ENCODE measurements around the gene ZNF778. TPM values are rescaled to one million over a fixed set of nuclear protein-coding genes. Genes with fewer than 3 reads are reported as not detected.

Gene ZNF778
- total RNA-seq, 1 donor from 2014 or later: 8.1 TPM

DNA sequence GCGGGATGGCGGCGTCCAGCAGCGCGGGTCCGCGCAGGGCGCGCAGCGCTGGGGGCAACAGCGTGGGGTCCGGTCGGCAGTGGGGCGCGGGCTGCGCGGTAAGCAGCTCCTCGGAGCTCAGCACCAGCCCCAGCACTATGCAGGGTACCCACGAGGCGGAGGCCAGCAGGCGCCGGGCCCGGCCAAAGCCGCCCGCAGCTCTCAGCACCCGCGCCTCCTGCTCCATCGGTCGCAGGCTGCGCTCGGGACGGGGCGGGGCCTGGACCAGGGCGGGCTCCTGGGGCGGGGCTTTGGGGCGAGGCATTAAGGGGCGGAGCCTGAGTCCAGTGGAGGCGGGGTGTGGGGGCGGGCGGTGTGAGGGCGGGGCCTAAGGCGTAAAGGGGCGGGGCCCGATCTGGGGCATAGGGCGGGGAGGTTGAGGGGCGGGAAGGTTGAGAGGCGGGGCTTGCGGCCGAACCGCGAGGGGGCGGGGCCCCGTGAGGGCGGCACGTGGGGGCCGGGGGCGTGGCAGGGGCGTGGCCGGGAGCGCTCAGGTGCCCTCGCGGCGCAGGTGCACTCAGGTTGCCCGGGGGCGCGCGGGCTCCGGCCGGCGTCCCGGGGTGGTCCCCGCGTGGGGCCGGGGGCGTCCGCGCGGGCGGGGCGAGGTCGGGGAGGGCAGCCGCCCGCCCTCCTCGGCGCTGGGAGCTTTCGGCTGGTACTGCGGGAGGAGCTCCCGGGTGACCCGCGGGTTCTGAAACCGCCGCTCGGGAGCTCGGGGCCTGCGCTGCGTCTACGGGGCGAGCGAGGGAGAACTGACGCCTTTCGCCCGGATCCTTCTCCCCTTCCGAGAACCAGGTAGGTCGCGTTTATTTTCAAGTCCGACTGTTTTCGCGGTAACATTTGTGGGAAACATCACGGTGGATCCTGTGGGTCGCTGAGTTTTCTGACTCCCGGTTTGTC lies 15.8 kb upstream of the ZNF778 start:
- Mint-ChIP-seq H3K4me1 (ENCODE audit: low read depth) (no peaks in the 10 kb centered on the region), H3K27ac (no peak overlapping the region), H3K9me3 (no peaks in the 10 kb centered on the region), H3K27me3 (ENCODE audit: insufficient read depth) (peaks cover 40% of the 10 kb centered on the region), H3K36me3 (ENCODE audit: low read depth) (no peaks in the 10 kb centered on the region), H3K4me3 (peak overlapping the region; percentile 59)
- peak; percentile 74 for DNase-seq (ENCODE audit: low spot score)
- intact Hi-C loops (cut with micrococcal nuclease): loop anchor here (1.0 to 2.0 kb wide), 4 partner anchors 8 to 45 kb away; partner anchors contain the start of genes CDH15 and ZNF778

DNA sequence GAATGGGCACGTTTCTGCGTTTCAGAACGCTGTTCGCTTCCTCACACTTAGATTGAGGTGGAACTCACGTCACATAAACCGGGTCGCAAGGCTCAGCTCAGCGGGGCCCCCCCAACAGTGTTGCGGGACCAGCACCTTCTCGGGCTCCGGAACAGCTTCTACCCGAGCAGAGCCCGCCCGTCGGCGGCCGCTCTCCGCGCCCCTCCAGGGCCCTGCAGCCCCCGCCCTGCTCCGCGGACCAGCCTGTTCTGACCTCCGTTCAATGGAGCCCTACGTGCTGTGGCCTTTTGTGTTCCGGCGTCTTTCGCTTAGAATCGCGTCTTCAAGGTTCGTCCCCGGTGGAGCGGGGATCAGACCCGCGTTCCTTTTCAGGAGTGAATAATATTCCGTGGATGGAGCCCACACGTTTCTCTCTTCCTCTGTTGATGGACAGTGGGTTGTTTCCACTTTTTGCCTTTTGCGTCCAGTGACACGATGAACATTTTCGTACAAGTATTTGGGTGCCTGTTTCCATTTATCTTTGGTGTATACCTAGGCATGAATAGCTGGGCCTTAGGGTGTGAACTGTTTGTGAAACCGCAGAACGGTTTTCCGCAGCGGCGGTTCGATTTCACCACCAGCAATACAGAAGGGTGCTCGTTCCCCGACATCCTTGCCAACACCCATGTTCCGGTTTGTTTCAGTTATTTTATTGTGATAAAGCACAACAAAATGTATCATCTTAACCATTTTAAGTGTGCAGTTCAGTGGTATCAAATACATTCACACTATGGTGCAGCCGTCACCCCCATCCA lies 14.9 kb upstream of the ZNF778 start:
- H3K9me3 Mint-ChIP-seq: no peaks in the 10 kb centered on the region
- intact Hi-C loops (cut with micrococcal nuclease): no loop called here
- no peak for DNase-seq (ENCODE audit: low spot score)
- H3K36me3 Mint-ChIP-seq (ENCODE audit: low read depth): no peaks in the 10 kb centered on the region
- H3K27ac Mint-ChIP-seq: no peak overlapping the region
- H3K4me1 Mint-ChIP-seq (ENCODE audit: low read depth): no peaks in the 10 kb centered on the region
- peak overlapping the region; percentile 59 for H3K4me3 Mint-ChIP-seq
- H3K27me3 Mint-ChIP-seq (ENCODE audit: insufficient read depth): peaks cover 41% of the 10 kb centered on the region

DNA sequence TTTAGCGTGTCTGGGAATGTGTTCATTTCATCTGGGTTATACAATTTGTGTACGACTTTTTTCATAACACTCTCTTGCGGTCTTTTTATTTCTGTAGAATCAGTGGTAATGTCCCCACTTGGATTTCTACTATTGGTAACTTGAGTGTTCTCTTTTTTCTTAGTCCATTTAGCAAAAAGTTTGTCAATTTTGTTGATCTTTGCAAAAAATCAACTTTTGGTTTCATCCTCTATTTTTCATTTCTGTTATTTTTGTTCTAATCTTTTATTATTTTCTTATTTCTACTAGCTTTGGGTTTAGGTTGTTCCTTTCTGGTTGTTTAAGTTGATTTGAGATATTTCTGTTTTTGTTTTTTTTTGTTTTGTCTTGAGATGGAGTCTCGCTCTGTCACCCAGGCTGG lies 9.5 kb upstream of the ZNF778 start:
- intact Hi-C loops (cut with micrococcal nuclease): no loop called here
- Mint-ChIP-seq H3K27me3 (ENCODE audit: insufficient read depth) (peaks cover 28% of the 10 kb centered on the region), H3K4me3 (no peak overlapping the region), H3K27ac (no peak overlapping the region), H3K36me3 (ENCODE audit: low read depth) (no peaks in the 10 kb centered on the region), H3K9me3 (no peaks in the 10 kb centered on the region), H3K4me1 (ENCODE audit: low read depth) (no peaks in the 10 kb centered on the region)
- DNase-seq (ENCODE audit: low spot score): no peak

DNA sequence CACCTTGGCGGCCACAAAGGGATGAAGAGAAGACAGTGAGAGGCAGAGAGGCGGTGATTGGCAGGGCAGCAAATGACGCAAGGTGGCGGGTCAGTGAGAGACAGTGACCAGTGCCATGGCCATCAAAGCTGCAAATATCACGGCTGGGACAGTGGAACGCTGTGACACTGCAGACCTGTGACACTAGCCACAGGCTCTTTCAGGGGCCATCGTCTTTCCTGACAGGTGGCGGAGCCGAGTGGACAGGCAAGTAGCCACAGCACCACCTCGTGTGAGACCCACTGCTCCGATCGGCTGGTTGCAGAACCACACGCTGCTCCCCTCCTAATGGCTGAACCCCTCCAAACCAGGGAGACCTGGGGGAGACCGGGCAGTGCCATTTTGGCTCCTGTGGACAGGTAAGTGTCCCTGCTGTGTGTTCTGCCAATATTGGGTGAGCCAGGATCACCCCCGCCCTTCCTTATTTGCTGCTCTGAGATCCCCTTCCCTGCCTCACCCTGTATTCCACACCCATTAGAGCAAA lies 7.9 kb upstream of the ZNF778 start:
- Mint-ChIP-seq H3K4me3 (no peak overlapping the region), H3K9me3 (no peaks in the 10 kb centered on the region), H3K4me1 (ENCODE audit: low read depth) (no peaks in the 10 kb centered on the region), H3K27ac (no peak overlapping the region), H3K36me3 (ENCODE audit: low read depth) (no peaks in the 10 kb centered on the region), H3K27me3 (ENCODE audit: insufficient read depth) (peaks cover 13% of the 10 kb centered on the region)
- no peak for DNase-seq (ENCODE audit: low spot score)
- intact Hi-C loops (cut with micrococcal nuclease): loop anchor here (10.0 kb wide), 2 partner anchors 185 to 605 kb away; partner anchors contain the start of gene FANCA

DNA sequence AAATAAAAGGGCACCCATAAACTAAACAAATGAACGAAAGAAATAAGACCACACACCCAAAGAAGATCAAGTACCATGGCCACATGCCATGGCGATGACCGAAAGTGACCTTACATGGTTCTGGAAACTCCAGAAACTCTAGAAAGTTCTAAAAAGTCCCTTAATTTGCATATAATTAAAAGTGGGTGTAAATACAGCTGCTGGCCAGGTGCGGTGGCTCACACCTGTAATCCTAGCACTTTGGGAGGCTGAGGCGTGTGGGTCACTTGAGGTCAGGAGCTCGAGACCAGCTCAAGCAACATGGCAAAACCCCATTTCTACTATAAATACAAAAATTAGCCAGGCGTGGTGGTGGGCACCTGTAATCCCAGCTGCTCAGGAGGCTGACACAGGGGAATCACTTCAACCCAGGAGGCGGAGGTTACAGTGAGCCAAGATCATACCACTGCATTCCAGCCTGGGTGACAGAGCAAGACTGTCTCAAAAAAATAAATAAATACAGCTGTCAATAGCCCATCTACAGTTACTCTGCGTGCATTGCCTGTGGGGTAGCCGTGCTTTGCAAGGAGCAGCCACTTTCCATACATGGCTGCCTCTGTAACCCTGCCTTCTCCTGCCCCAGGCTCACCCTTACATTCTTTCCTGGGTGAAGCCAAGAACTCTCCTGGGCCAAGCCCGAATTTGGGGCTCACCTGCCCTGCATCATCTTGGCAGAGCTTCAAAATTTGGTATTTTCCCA lies 7.2 kb upstream of the ZNF778 start:
- Mint-ChIP-seq H3K4me1 (ENCODE audit: low read depth) (no peaks in the 10 kb centered on the region), H3K9me3 (no peaks in the 10 kb centered on the region), H3K27me3 (ENCODE audit: insufficient read depth) (peaks cover 7% of the 10 kb centered on the region), H3K27ac (no peak overlapping the region), H3K36me3 (ENCODE audit: low read depth) (no peaks in the 10 kb centered on the region), H3K4me3 (no peak overlapping the region)
- DNase-seq (ENCODE audit: low spot score): no peak
- intact Hi-C loops (cut with micrococcal nuclease): loop anchor here (10.0 kb wide), 2 partner anchors 186 to 604 kb away; partner anchors contain the start of gene FANCA

DNA sequence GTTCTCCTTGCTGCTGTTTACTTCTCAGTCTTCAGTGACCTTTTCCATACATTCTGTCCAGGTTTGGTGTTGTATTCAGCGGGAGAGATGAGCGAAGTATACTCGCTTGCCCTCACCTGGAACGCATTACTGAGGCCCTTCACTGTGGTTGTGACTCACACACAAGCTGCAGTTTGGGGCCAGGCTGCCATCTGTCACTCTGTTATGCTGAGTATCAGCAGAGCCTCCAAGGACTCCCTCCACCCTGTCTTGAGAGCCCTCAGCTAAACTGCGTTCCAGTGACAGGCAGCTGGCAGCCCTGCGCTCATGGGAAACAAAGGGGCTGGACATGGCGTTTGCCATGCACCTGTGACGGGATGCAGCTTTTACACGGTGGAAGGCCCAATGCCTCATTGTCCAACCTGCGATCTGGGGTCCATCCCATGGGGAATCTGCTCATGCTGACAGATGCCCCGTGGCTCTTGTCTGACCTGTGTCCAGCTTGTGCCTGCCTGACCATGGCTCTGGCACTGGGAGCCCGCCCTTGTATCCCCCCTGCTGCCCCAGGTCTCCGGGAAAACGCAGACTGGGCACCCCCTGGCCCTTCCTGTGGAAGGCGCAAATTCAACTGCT lies 6.5 kb upstream of the ZNF778 start:
- Mint-ChIP-seq H3K36me3 (ENCODE audit: low read depth) (no peaks in the 10 kb centered on the region), H3K27ac (no peak overlapping the region), H3K9me3 (no peaks in the 10 kb centered on the region), H3K4me3 (no peak overlapping the region), H3K4me1 (ENCODE audit: low read depth) (no peaks in the 10 kb centered on the region), H3K27me3 (ENCODE audit: insufficient read depth) (peaks cover 7% of the 10 kb centered on the region)
- DNase-seq (ENCODE audit: low spot score): no peak
- intact Hi-C loops (cut with micrococcal nuclease): loop anchor here (10.0 kb wide), 2 partner anchors 186 to 604 kb away; partner anchors contain the start of gene FANCA

DNA sequence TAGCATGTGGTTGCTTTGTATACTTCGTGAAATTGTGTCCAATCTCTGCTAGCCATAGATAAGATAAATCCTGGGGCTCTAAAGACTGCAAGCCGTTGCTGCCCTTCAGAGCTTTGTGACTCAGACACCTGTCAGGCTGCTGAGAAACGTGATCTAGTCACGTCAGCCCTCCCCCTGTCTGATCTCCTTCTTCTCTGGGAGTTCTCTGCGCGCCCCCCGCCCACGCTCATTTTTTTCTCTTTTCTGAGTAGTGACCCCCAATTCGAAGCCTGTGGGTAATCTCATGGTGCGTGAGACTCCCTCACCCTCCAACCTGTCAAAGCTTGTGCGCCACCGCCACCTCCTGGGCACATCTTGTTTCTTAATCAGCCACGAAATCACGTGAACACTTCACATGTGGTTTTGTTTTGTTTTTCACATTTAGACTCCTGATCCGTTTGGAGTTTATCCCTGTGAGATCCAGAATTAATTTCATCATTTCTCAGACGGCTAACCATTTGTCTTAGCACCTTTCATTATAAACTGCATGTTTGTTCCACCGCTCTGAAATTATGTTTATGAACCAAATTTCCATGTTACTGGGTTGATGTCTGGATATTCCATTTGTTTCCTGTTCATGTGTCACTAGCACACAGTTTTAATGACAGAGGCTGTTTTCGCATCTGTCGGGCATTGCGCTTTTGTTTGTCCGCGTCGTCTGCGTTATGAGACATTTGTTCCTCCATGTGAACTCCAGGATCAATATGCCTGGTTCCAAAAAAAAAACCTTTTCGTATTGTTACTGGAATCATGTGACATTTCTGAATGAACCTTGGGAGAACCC lies 977 bp upstream of the ZNF778 start:
- DNase-seq (ENCODE audit: low spot score): peak; percentile 71
- Mint-ChIP-seq H3K4me1 (ENCODE audit: low read depth) (peaks cover 12% of the 10 kb centered on the region), H3K9me3 (no peaks in the 10 kb centered on the region), H3K4me3 (peak overlapping the region; percentile 63), H3K36me3 (ENCODE audit: low read depth) (peaks cover 3% of the 10 kb centered on the region), H3K27ac (peak overlapping the region; percentile 16), H3K27me3 (ENCODE audit: insufficient read depth) (no peaks in the 10 kb centered on the region)
- intact Hi-C loops (cut with micrococcal nuclease): loop anchor here (1.0 to 10.0 kb wide), 16 partner anchors 16 to 646 kb away; partner anchors contain the start of genes CDH15, CDT1, FANCA and SLC22A31

DNA sequence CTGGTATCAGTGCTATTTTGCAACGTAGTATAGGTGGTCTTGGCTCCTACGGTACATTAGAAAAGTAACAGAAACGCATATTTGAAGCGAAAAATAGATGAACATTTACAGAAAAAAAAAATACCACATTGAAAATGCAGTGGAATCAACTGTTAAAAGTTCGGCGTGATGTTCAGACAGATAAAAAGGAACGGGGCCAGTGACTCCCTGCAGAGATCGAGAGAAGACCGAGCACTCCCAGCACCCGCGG lies 440 bp upstream of the ZNF778 start:
- Mint-ChIP-seq H3K4me3 (peak overlapping the region; percentile 63), H3K27me3 (ENCODE audit: insufficient read depth) (no peaks in the 10 kb centered on the region), H3K36me3 (ENCODE audit: low read depth) (peaks cover 5% of the 10 kb centered on the region), H3K9me3 (no peaks in the 10 kb centered on the region), H3K4me1 (ENCODE audit: low read depth) (peaks cover 12% of the 10 kb centered on the region), H3K27ac (peak overlapping the region; percentile 16)
- no peak for DNase-seq (ENCODE audit: low spot score)
- intact Hi-C loops (cut with micrococcal nuclease): loop anchor here (1.0 to 10.0 kb wide), 11 partner anchors 16 to 646 kb away; partner anchors contain the start of genes CDT1, FANCA, SLC22A31 and ZC3H18

DNA sequence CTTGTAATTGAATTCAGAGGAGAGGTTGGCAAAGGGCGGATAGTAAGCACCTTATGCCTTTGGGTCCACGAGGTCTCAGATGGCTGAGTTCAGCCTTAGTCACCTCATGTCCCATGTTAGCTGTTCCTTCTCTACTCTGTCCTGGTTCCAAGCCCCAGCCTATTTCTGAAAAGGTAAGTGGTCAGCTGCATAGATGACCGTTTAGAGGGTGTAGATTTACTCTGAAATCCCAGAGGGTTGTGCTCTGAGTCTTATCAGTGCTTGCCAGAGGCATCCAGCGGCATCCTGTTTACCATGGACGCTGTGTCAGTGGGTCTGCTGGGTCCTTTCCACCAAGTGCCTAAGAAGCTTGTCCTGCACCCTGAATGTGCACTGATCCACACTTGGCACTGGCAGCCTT lies 1.9 kb downstream of the ZNF778 start:
- intact Hi-C loops (cut with micrococcal nuclease): loop anchor here (5.0 to 10.0 kb wide), 4 partner anchors 122 to 595 kb away; partner anchors contain the start of gene FANCA
- Mint-ChIP-seq H3K27ac (no peak overlapping the region), H3K36me3 (ENCODE audit: low read depth) (peaks cover 14% of the 10 kb centered on the region), H3K27me3 (ENCODE audit: insufficient read depth) (no peaks in the 10 kb centered on the region), H3K4me1 (ENCODE audit: low read depth) (peaks cover 12% of the 10 kb centered on the region), H3K9me3 (no peaks in the 10 kb centered on the region), H3K4me3 (peak overlapping the region; percentile 63)
- no peak for DNase-seq (ENCODE audit: low spot score)

DNA sequence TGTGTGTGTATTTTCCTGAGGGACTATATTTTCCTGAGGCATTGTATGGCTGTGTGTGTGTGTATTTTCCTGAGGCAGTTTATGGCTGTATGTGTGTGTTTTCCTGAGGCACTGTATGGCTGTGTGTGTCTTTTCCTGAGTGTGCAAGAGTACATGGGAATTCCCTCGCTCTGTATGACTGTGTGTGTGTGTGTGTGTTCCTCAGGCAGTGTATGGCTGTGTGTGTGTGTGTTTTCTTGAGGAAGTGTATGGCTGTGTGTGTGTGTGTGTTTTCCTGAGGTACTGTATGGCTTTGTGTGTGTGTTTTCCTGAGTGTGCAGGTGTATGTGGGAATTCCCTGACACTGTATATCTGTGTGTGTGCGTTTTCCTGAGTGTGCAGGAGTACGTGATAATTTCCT lies 4.1 kb downstream of the ZNF778 start:
- no peaks in the 10 kb centered on the region for H3K27me3 Mint-ChIP-seq (ENCODE audit: insufficient read depth)
- no peak overlapping the region for H3K4me3 Mint-ChIP-seq
- H3K9me3 Mint-ChIP-seq: peaks cover 9% of the 10 kb centered on the region
- no peak overlapping the region for H3K27ac Mint-ChIP-seq
- intact Hi-C loops (cut with micrococcal nuclease): no loop called here
- H3K36me3 Mint-ChIP-seq (ENCODE audit: low read depth): peaks cover 31% of the 10 kb centered on the region
- DNase-seq (ENCODE audit: low spot score): no peak
- peaks cover 7% of the 10 kb centered on the region for H3K4me1 Mint-ChIP-seq (ENCODE audit: low read depth)

DNA sequence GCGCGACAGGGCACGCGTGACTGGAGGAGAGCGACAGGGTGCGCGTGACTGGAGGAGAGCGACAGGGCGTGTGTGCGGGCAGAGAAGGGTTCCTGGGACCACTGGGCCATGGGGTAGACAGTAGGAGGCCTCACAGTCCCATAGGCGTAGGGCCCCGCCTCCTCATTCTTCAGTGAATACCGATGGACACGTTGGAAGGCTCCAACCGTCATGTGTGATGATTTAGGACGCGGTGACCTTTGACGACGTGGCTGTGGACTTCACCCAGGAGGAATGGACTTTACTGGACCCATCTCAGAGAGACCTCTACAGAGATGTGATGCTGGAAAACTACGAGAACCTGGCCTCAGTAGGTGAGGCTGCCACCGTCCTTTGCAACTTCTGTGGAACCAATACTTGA lies 5.4 kb downstream of the ZNF778 start:
- no peaks in the 10 kb centered on the region for H3K27me3 Mint-ChIP-seq (ENCODE audit: insufficient read depth)
- no peak for DNase-seq (ENCODE audit: low spot score)
- no peak overlapping the region for H3K4me3 Mint-ChIP-seq
- intact Hi-C loops (cut with micrococcal nuclease): no loop called here
- peaks cover 5% of the 10 kb centered on the region for H3K4me1 Mint-ChIP-seq (ENCODE audit: low read depth)
- peaks cover 45% of the 10 kb centered on the region for H3K36me3 Mint-ChIP-seq (ENCODE audit: low read depth)
- H3K27ac Mint-ChIP-seq: no peak overlapping the region
- peaks cover 23% of the 10 kb centered on the region for H3K9me3 Mint-ChIP-seq
